ENCODE results near the gene ITPR3.
A peak's percentile ranks its signal among the peaks of the same experiment; 100 is the strongest.

The ITPR3 gene

GRCh38 chr6:33621711-33622388, 728 bp downstream of the ITPR3 start:
- DNase-seq (ENCODE audit: low read depth), result peak; percentile 62
- no peak for TF ChIP-seq CTCF (IDR thresholded peaks at IDR 0.05; ENCODE audit: insufficient read depth, low read depth, low read length, missing control alignments)

GRCh38 chr6:33622456-33623431, 1.6 kb downstream of the ITPR3 start:
- no peak for TF ChIP-seq CTCF (IDR thresholded peaks at IDR 0.05; ENCODE audit: insufficient read depth, low read depth, low read length, missing control alignments)
- peak overlapping the region; percentile 85 for H3K4me3 ChIP-seq (ENCODE audit: low read length)
- peak; percentile 82 for DNase-seq (ENCODE audit: low read depth)

More at GRCh38 chr6:33621711-33622388, 728 bp downstream of the ITPR3 start:
- peak overlapping the region; percentile 85 for H3K4me3 ChIP-seq (ENCODE audit: low read length)

- DNase-seq (ENCODE audit: low read depth), result no peak
- H3K4me3 ChIP-seq (ENCODE audit: low read length), result no peak overlapping the region
- TF ChIP-seq CTCF (IDR thresholded peaks at IDR 0.05; ENCODE audit: insufficient read depth, low read depth, low read length, missing control alignments), result no peak
Measured at GRCh38 chr6:33623895-33624381, 2.8 kb downstream of the ITPR3 start.

- TF ChIP-seq CTCF (IDR thresholded peaks at IDR 0.05; ENCODE audit: insufficient read depth, low read depth, low read length, missing control alignments), result no peak
- no peak overlapping the region for H3K4me3 ChIP-seq (ENCODE audit: low read length)
- no peak for DNase-seq (ENCODE audit: low read depth)
Measured at GRCh38 chr6:33624856-33625255, 3.7 kb downstream of the ITPR3 start.

- H3K4me3 ChIP-seq (ENCODE audit: low read length), result no peak overlapping the region
- TF ChIP-seq CTCF (IDR thresholded peaks at IDR 0.05; ENCODE audit: insufficient read depth, low read depth, low read length, missing control alignments), result no peak
- DNase-seq (ENCODE audit: low read depth), result no peak
Measured at GRCh38 chr6:33627876-33628275, 6.8 kb downstream of the ITPR3 start.

- DNase-seq (ENCODE audit: low read depth), result no peak
- no peak for TF ChIP-seq CTCF (IDR thresholded peaks at IDR 0.05; ENCODE audit: insufficient read depth, low read depth, low read length, missing control alignments)
- H3K4me3 ChIP-seq (ENCODE audit: low read length), result no peak overlapping the region
Measured at GRCh38 chr6:33628401-33628964, 7.4 kb downstream of the ITPR3 start.
